Central memory CD4-positive, alpha-beta T cell (primary cell): ENCODE measurements around the gene CDK11B.
"Not testable (repeated sequence)": the region's sequence is repeated elsewhere in the genome, so short reads cannot be mapped to it uniquely, and the experiment has no call there.

Experiments used
- DNase-seq: peaks from one replicate; pipeline ENCODE4 v3.0.0; 2022

Gene CDK11B

DNA sequence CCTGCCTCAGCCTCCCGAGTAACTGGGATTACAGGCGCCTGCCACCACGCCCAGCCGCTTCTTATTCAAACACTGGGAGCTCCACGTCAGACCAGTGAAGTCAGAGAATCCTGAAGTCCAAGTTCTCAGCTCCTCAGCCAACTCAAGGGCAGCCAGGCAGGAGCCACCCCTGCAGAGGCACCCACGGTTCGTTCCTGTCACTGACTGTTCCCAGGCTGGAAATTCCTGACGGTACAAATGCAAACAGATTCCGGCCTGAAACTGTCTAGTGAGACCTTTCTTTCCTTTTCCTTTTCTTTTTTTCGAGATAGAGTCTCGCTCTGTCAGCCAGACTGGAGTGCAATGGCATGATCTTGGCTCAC is 22.1 kb upstream of the CDK11B start:
- DNase-seq, result no peak

- no peak for DNase-seq
Measured at GRCh38 chr1:1680031-1680911, 21.5 kb upstream of the CDK11B start.

GRCh38 chr1:1678581-1679380 is 20.0 kb upstream of the CDK11B start:
- DNase-seq, result peak; percentile 20

DNA sequence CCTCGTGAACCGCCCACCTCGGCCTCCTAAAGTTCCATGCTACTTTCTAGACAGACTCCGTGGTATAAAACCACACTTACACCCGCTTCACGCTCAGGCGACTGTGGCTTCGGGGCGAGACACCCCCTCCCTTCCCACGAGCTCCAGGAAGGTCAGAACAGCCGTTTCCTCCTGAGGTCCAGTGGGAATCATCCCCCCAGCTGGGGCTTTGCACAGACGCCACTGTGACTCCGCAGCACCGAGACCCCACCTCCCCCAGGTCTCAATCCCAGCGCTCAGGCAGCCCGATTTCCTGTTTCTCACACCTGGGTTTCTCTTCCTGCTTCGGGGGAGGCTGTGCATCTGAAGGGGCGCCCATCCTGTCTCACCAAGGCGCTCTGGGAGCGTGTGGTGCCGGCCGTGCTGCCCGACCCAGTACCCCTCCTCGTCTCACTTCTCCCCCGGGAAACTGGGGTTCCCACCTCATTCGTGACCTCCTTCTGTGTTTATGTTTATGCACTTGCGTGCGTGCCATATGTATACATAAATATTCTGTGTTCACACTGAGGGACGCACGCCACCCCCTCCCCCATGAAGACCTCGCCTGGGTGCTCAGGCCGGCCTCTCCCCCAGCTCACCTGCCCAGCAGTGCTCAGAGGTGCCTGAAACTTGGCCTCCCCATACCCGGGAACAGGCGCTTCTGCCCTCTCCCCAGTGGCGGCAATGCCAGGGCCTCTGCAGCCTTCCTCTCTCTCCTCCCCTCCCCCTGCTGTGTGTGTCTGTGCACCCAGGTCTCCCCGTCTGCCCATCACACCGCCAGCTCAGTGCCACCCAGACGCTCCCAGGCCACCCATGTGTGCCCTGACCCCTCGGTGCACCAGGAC is 19.1 kb upstream of the CDK11B start:
- peak; percentile 58 for DNase-seq

- not testable (repeated sequence) for DNase-seq
Measured at GRCh38 chr1:1676087-1676486, 17.3 kb upstream of the CDK11B start.

DNA sequence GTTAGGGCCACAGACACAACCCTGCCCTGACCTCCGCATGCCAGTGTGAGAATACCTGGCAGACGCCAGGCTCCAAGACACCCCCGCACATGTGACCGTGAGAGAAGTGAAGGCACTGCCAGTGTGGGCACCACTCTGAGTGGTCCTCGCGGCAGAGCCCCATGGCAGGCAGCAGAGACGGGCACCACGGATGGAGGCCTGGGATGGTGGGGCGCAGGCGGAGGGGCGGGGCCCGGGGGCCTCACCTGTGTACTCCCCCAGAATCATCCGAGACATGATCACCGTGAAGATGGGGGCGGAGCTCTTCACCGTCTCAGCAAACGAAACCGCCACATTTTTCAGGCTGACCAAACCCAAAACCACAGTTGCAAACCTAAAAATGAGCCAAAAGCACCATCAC is 16.4 kb upstream of the CDK11B start:
- DNase-seq, result not testable (repeated sequence)

DNA sequence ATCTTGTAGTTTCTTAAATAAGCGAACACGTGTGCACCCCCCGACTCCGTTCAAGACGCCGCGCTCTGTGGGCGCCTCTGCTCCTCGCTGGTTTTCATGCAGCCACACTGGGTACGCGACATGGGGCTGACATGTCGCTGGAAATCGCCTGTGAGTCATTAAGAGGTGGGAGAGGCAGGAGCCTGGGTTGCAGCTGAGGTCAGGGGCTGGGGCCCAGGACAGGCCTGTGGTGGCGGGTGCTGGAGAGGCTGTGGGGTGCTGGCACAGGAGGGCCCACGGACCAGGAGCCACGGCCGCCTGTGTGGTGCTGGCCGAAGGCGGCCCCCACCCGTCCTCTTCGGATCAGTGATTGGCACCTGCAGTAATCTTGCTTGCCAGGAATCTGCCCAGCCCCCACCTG is 16.0 kb upstream of the CDK11B start:
- not testable (repeated sequence) for DNase-seq

DNA sequence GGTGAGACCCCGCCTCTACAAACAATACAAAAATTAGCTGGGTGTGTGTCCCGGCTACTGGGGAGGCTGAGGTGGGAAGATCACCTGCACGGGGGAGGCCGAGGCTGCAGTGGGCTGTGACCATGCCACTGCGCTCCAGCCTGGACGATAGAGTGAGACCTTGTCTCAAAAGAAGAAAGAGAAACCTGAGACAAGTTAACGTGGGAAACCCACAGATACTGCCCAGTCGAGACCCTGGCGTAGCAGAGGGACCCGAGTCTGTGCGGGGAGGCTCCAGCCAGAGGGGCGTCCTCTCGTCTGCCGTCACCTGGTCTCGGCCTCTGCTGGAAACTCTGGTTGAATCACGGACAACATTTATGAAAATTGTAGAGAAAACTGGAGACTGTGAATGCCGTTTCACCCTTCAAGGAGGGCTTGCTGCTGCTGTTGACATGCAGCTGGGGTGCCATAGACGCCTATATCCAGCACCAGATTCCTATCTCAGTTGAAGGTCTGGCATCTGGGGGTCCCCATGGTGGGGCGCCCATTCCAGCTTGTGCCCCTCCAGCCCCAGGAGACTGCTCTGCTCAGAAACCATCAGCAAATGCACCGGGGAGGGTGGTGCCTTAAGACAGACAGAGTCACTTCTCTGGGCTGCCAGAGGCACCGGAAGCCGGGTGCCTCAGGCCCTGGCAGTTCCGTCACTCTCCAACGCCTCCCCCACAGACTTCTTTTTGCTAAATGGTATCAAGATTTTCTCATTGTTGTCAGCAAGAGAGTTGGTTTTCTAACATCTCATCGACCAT is 13.6 kb upstream of the CDK11B start:
- DNase-seq, result no peak

DNA sequence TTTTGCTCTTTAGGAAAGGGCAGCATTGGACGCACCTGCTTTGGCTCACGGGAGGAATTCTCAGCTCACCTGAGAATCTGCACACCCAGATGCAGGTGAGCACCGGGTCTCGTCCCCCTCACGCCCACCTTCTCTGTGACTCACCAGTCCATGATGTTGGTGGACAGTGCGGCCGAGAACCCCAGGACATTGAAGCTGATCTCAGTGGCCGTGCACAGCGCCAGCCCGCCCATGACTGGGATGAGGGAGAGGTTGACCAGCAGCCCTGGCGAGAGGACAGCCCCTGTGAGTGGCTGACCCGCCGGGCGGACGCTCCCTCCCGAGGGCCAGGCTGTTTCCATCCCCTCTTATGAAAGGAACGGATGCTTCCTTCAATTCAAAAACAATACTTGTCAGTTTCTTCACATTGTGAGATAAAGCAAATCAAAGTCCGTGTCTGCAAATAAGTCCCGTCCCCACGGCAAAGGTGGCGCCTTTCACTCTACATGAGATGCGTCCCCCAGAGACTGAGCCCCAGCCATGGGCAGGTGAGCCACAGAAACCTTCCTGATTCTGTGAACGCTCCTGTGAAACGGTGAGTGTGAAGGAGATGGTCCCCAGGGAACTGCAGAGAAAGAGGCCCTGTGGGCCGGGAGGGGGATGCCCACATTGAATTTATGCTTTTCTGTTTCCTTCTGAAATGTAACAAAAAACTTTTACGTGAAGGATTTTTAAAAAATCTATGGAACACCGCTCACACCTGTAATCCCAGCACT is 12.7 kb upstream of the CDK11B start:
- no peak for DNase-seq

GRCh38 chr1:1670866-1671265 is 12.1 kb upstream of the CDK11B start:
- DNase-seq, result no peak

GRCh38 chr1:1669468-1670440 is 10.9 kb upstream of the CDK11B start:
- DNase-seq, result no peak

- DNase-seq, result no peak
Measured at GRCh38 chr1:1666526-1666925, 7.7 kb upstream of the CDK11B start.

DNA sequence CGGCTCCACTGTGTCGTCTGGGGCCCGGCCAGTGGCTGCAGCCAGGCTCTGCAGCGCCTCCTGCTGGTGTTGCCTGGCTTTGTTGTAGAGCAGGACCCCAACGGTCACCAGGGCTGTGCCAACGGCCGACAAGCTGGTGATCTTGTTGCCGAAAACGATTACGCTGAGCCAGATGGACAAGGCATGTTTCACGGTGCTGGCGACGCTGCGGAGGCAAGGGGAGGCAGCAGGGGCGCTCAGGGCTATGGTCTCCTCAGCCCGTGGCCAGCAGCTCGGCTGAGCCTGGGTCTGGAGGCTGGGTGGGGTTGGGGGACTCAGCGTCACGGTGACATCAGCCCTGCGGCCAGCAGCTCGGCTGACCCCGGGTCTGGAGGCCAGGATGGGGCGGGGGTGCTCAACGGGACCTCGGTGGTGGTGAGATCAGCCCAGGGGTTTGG is 7.0 kb upstream of the CDK11B start:
- no peak for DNase-seq

DNA sequence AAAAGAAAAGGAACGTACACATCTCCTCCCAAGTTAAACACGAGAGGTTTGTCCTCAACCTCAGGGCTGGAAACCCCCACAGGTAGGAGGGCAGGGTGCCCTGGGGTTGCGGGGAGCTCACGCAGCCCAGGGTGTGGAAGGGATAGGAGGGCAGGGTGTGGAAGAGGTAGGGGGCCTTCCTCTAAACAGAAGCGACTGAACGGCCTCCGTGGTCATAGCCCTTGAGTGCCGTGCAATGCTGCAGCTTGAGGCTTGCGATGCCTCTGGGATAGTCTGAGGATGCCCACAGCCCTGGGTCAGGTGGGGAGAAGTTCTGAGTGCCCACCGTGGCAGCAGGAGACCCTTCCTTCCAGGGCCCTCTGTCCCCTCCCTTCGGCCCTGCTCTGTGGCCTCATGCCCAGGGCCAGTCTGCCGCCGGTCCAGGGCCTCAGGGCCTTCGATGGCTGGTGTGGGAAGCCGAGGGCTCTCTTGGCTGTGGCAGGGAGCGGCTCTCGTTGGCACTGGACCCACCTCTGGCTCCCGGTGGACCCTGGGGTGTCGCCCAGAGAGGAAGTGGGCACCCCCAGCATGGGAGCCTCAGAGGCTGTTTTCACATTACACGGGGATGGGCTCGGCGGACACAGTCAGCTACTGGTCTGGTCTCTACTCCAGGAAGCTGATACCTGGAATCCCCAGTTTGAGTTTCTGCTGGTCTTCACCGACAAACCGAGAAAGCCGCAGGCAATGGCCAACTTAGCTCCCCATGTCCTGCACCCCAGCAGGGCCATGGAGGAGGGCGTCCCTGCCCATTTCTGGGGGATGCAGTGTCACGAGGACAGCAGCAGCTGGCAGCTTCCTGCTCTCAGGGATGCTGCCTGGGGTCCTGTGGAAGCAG is 6.4 kb upstream of the CDK11B start:
- no peak for DNase-seq

DNA sequence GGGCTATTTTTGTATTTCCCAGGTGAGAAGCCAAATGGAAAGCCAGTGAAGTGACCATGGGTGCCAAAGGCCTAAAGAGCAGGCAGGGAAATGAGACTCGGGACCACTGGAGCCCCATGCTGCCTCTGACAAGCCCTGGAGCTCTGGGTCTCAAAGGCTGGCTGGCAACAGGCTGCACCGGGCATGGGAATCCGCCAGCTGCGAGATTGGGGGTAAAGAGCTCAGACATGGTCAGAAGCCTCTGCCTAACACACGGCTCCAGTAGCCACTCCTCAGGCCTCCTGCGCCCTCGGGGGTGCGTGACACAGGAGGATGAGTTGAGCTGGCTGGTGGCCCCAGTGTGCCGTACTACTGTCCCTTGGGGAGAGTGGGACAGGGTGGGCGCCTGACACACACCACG is 5.5 kb upstream of the CDK11B start:
- DNase-seq, result not testable (repeated sequence)

GRCh38 chr1:1662830-1663560 is 4.2 kb upstream of the CDK11B start:
- not testable (repeated sequence) for DNase-seq

- DNase-seq, result not testable (repeated sequence)
Measured at GRCh38 chr1:1662392-1662791, 3.6 kb upstream of the CDK11B start.

GRCh38 chr1:1648265-1648664 is 10.5 kb downstream of the CDK11B start:
- not testable (repeated sequence) for DNase-seq
